Measurements from ENCODE around the gene GRM8. TPM values are rescaled to one million over a fixed set of nuclear protein-coding genes. Genes with fewer than 3 reads are reported as not detected.

Gene GRM8
- total and polyA plus RNA-seq, 9 of the 15 experiments (the other 6 are each of a cell fraction or from before 2014, with no cell fraction given): 0.13 TPM; not detected in 7

DNA sequence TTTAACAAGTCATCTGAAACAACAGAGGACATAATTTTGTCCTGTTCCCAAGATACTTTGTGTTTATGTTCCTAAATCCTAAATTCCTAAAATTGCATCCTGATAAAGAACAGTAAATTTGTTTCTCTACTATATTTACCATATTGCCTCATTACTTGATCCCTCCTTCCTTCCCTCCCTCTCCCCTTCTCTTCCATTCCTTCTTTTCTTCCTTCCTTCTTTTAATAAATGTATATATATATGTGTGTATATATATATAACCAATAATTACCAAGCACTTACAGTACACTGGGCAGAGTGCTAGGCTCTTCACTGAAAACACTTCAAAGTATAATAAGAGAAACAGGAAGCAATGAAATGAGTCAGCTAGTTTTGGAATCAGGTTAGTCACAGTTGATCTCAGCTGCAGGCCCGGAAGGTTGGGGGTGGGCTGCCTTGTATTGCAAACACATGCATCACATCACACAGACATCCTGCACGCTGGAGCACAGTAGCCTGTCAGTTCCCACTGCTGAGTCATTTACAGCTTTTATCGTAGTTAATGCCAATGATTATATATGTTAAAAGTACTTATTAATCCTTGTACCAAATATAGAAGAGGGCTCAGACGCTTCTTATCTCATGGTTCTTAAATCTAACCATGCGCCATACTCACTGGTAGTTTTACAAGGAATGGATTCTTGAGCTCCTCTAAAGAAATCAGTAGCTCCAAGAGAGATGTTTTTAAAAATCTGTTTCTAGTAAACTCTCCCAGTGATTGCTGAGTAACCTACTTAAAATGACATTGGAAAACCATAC is 551.7 kb downstream of the GRM8 start (continued):
- TF ChIP-seq, protein P1, sequence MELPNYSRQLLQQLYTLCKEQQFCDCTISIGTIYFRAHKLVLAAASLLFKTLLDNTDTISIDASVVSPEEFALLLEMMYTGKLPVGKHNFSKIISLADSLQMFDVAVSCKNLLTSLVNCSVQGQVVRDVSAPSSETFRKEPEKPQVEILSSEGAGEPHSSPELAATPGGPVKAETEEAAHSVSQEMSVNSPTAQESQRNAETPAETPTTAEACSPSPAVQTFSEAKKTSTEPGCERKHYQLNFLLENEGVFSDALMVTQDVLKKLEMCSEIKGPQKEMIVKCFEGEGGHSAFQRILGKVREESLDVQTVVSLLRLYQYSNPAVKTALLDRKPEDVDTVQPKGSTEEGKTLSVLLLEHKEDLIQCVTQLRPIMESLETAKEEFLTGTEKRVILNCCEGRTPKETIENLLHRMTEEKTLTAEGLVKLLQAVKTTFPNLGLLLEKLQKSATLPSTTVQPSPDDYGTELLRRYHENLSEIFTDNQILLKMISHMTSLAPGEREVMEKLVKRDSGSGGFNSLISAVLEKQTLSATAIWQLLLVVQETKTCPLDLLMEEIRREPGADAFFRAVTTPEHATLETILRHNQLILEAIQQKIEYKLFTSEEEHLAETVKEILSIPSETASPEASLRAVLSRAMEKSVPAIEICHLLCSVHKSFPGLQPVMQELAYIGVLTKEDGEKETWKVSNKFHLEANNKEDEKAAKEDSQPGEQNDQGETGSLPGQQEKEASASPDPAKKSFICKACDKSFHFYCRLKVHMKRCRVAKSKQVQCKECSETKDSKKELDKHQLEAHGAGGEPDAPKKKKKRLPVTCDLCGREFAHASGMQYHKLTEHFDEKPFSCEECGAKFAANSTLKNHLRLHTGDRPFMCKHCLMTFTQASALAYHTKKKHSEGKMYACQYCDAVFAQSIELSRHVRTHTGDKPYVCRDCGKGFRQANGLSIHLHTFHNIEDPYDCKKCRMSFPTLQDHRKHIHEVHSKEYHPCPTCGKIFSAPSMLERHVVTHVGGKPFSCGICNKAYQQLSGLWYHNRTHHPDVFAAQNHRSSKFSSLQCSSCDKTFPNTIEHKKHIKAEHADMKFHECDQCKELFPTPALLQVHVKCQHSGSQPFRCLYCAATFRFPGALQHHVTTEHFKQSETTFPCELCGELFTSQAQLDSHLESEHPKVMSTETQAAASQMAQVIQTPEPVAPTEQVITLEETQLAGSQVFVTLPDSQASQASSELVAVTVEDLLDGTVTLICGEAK (IDR thresholded peaks at IDR 0.05): peak; percentile 68; the same call in 1 of the 2 replicates
- TF ChIP-seq, protein P1 (CRISPR knock-in tag; IDR thresholded peaks at IDR 0.05): no peak
- no peak for TF ChIP-seq ILK (tag; IDR thresholded peaks at IDR 0.05; ENCODE audit: borderline replicate concordance, low read depth)
- TF ChIP-seq L3MBTL2 (IDR thresholded peaks at IDR 0.05): peak; percentile 85
- no peak for TF ChIP-seq NR2F6 (CRISPR knock-in tag; IDR thresholded peaks at IDR 0.05)
- TF ChIP-seq SREBF2 (CRISPR knock-in tag; IDR thresholded peaks at IDR 0.05): no peak
- TF ChIP-seq ARID2 (IDR thresholded peaks at IDR 0.05): no peak
- peak; percentile 95 for TF ChIP-seq MAFF (IDR thresholded peaks at IDR 0.05; ENCODE audit: low read length)
- TF ChIP-seq NCOA2 (IDR thresholded peaks at IDR 0.05; ENCODE audit: partially characterized antibody in 2 of 2): peak in 1 of 2 experiments; percentile 41
- TF ChIP-seq ZNF436 (CRISPR knock-in tag; IDR thresholded peaks at IDR 0.05): no peak
- no peak for TF ChIP-seq PTTG1 (tag; IDR thresholded peaks at IDR 0.05; ENCODE audit: low read depth)
- peak; percentile 52 for TF ChIP-seq NFIC (IDR thresholded peaks at IDR 0.05)
- TF ChIP-seq, protein P2, sequence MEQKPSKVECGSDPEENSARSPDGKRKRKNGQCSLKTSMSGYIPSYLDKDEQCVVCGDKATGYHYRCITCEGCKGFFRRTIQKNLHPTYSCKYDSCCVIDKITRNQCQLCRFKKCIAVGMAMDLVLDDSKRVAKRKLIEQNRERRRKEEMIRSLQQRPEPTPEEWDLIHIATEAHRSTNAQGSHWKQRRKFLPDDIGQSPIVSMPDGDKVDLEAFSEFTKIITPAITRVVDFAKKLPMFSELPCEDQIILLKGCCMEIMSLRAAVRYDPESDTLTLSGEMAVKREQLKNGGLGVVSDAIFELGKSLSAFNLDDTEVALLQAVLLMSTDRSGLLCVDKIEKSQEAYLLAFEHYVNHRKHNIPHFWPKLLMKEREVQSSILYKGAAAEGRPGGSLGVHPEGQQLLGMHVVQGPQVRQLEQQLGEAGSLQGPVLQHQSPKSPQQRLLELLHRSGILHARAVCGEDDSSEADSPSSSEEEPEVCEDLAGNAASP (IDR thresholded peaks at IDR 0.05): peak; percentile 44; the same call in 1 of the 2 replicates
- TF ChIP-seq TAF15 (IDR thresholded peaks at IDR 0.05; ENCODE audit: low read depth, low read length): no peak
- peak; percentile 69; the same call in 1 of the 2 replicates for TF ChIP-seq GATAD2B (IDR thresholded peaks at IDR 0.05; ENCODE audit: borderline replicate concordance)
- 0 out of 2 replicates have a peak, but pooled peaks have one; percentile 38 for TF ChIP-seq DNMT1 (IDR thresholded peaks at IDR 0.05)
- TF ChIP-seq OTX1 (CRISPR knock-in tag; IDR thresholded peaks at IDR 0.05): no peak
- TF ChIP-seq, protein P3, sequence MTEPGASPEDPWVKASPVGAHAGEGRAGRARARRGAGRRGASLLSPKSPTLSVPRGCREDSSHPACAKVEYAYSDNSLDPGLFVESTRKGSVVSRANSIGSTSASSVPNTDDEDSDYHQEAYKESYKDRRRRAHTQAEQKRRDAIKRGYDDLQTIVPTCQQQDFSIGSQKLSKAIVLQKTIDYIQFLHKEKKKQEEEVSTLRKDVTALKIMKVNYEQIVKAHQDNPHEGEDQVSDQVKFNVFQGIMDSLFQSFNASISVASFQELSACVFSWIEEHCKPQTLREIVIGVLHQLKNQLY (CRISPR knock-in tag; conservative IDR thresholded peaks at IDR 0.05): no peak

Measured in K562 (cell line).